Astrocyte (in vitro differentiated cells and primary cell): ENCODE results near the gene SSB. TPM values are rescaled to one million over a fixed set of nuclear protein-coding genes. Genes with fewer than 3 reads are reported as not detected.
"Not testable (repeated sequence)": the region's sequence is repeated elsewhere in the genome, so short reads cannot be mapped to it uniquely, and the experiment has no call there.

ENCODE experiments used
- DNase-seq: peaks from one replicate; pipeline ENCODE4 v3.0.0-alpha.2; 2010; ENCODE audit warnings: low read depth
- FAIRE-seq: peaks from 2 replicates; lab custom pipeline; 2011; peaks lifted over from hg19 to GRCh38; lab: Jason Lieb, UNC
- H2AFZ ChIP-seq: 2 replicates; pipeline ENCODE4 v1.6.0; 2012; ENCODE audit warnings: low read depth, low read length, inconsistent platforms
- H3K27ac ChIP-seq: 2 replicates; pipeline ENCODE4 v1.5.1; 2011; ENCODE audit warnings: low read depth, low read length, inconsistent platforms
- H3K27me3 ChIP-seq: 2 replicates; pipeline ENCODE4 v1.6.0; 2011; ENCODE audit warnings: low read length, inconsistent platforms; ENCODE audit not compliant: insufficient read depth
- H3K36me3 ChIP-seq: 2 replicates; pipeline ENCODE4 v1.5.1; 2011; ENCODE audit warnings: low read length, inconsistent platforms; ENCODE audit not compliant: insufficient read depth
- H3K4me1 ChIP-seq: 2 replicates; pipeline ENCODE4 v1.5.1; 2011; ENCODE audit warnings: low read length, inconsistent platforms; ENCODE audit not compliant: insufficient read depth
- H3K4me2 ChIP-seq: 2 replicates; pipeline ENCODE4 v1.6.0; 2012; ENCODE audit warnings: low read length, inconsistent platforms
- H3K4me3 ChIP-seq: 2 replicates; pipeline ENCODE4 v1.5.1; 2011; ENCODE audit warnings: low read depth, mild to moderate bottlenecking, low read length, inconsistent platforms; ENCODE audit not compliant: insufficient read depth
- H3K79me2 ChIP-seq: 2 replicates; pipeline ENCODE4 v1.6.0; 2012; ENCODE audit warnings: mild to moderate bottlenecking, low read length, inconsistent platforms; ENCODE audit not compliant: insufficient read depth
- H3K9ac ChIP-seq: 2 replicates; pipeline ENCODE4 v1.6.0; 2012; ENCODE audit warnings: mild to moderate bottlenecking, low read length, inconsistent platforms
- H3K9me3 ChIP-seq: 2 replicates; pipeline ENCODE4 v1.5.1; 2012; ENCODE audit warnings: low read depth, mild to moderate bottlenecking, low read length, inconsistent platforms; ENCODE audit not compliant: insufficient read depth
- H4K20me1 ChIP-seq: 2 replicates; pipeline ENCODE4 v1.6.0; 2012; ENCODE audit warnings: low read length, inconsistent platforms; ENCODE audit not compliant: insufficient read depth
- H3K27ac Mint-ChIP-seq: one replicate; pipeline ENCODE4 v1.8.0; 2021; ENCODE audit warnings: mild to moderate bottlenecking, mixed read lengths; ENCODE audit not compliant: unreplicated experiment
- H3K27me3 Mint-ChIP-seq: one replicate; pipeline ENCODE4 v1.8.0; 2021; ENCODE audit warnings: low read depth, mixed read lengths; ENCODE audit not compliant: unreplicated experiment
- H3K36me3 Mint-ChIP-seq: one replicate; pipeline ENCODE4 v1.8.0; 2021; ENCODE audit warnings: low read depth, mixed read lengths; ENCODE audit not compliant: unreplicated experiment
- H3K4me1 Mint-ChIP-seq: one replicate; pipeline ENCODE4 v1.8.0; 2021; ENCODE audit warnings: low read depth, mixed read lengths; ENCODE audit not compliant: unreplicated experiment
- H3K4me3 Mint-ChIP-seq: one replicate; pipeline ENCODE4 v1.8.0; 2021; ENCODE audit warnings: mild to moderate bottlenecking, moderate library complexity, mixed read lengths; ENCODE audit not compliant: unreplicated experiment
- H3K9me3 Mint-ChIP-seq: one replicate; pipeline ENCODE4 v1.8.0; 2021; ENCODE audit warnings: mild to moderate bottlenecking, mixed read lengths; ENCODE audit not compliant: unreplicated experiment
- EZH2 ChIP-seq: IDR thresholded peaks from 2 replicates; pipeline ENCODE4 v1.6.1; 2012; ENCODE audit warnings: mild to moderate bottlenecking, low read length, inconsistent platforms; ENCODE audit not compliant: insufficient read depth
- total RNA-seq: library from RNA; stranded (reverse); gene quantifications from 2 replicates; pipeline ENCODE4 v1.2.1, GENCODE V29; 2021
- TF ChIP-seq, protein P1 (sequence below): IDR thresholded peaks from 2 replicates; pipeline ENCODE4 v1.5.1; 2011; ENCODE audit warnings: low read depth, mild to moderate bottlenecking, inconsistent platforms, low read length, moderate library complexity; ENCODE audit not compliant: insufficient read depth

The SSB gene
- total RNA-seq, 1 donor from 2014 or later: 176 TPM

- Histone ChIP-seq H4K20me1 (peaks cover 45% of the 10 kb centered on the region), H3K79me2 (peaks cover 74% of the 10 kb centered on the region), H3K27ac (no peak overlapping the region), H2AFZ (no peak overlapping the region), H3K9ac (no peak overlapping the region), H3K36me3 (no peaks in the 10 kb centered on the region), H3K4me1 (no peaks in the 10 kb centered on the region), H3K9me3 (no peaks in the 10 kb centered on the region), H3K27me3 (no peaks in the 10 kb centered on the region), H3K4me3 (no peak overlapping the region), H3K4me2 (no peak overlapping the region)
- FAIRE-seq (no peak), DNase-seq (no peak)
- Mint-ChIP-seq H3K36me3 (peaks cover 10% of the 10 kb centered on the region), H3K4me3 (no peak overlapping the region), H3K9me3 (no peaks in the 10 kb centered on the region), H3K27ac (no peak overlapping the region), H3K27me3 (no peaks in the 10 kb centered on the region), H3K4me1 (no peaks in the 10 kb centered on the region)
- TF ChIP-seq EZH2: no peak
- TF ChIP-seq, protein P1, sequence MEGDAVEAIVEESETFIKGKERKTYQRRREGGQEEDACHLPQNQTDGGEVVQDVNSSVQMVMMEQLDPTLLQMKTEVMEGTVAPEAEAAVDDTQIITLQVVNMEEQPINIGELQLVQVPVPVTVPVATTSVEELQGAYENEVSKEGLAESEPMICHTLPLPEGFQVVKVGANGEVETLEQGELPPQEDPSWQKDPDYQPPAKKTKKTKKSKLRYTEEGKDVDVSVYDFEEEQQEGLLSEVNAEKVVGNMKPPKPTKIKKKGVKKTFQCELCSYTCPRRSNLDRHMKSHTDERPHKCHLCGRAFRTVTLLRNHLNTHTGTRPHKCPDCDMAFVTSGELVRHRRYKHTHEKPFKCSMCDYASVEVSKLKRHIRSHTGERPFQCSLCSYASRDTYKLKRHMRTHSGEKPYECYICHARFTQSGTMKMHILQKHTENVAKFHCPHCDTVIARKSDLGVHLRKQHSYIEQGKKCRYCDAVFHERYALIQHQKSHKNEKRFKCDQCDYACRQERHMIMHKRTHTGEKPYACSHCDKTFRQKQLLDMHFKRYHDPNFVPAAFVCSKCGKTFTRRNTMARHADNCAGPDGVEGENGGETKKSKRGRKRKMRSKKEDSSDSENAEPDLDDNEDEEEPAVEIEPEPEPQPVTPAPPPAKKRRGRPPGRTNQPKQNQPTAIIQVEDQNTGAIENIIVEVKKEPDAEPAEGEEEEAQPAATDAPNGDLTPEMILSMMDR: no peak
Measured at GRCh38 chr2:169849710-169850109, 51.0 kb downstream of the SSB start.

DNA sequence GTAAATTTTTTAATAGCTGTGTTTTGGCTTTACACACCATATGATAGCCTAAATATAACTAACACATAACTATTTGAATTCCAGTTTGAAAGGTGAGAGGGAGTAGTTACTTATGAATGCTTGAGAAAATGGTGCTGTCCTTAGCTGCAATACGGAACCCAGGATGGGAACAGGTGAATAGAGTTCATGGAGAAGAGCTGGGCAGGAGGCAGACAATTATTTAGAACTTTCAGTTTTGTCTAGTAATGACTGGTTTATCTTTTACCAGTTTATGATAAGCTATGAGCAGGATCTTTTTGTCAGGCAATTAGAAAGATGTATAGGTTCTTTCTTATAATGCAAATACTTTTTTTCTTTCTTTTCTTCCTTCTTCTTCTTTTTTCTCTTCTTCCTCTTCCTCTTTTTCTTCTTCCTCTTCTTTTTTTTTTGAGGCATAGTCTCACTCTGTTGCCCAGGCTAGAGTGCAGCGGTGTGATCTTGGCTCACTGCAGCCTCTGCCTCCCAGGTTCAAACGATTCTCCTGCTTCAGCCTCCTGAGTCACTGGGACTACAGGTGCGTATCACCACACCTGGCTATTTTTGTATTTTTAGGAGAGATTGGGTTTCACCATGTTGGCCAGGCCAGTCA, 54.5 kb downstream of the SSB start:
- TF ChIP-seq, protein P1: no peak
- TF ChIP-seq EZH2: no peak
- Mint-ChIP-seq H3K27ac (no peak overlapping the region), H3K36me3 (peaks cover 10% of the 10 kb centered on the region), H3K4me1 (no peaks in the 10 kb centered on the region), H3K27me3 (no peaks in the 10 kb centered on the region), H3K9me3 (no peaks in the 10 kb centered on the region), H3K4me3 (no peak overlapping the region)
- Histone ChIP-seq H3K4me3 (no peak overlapping the region), H4K20me1 (peaks cover 20% of the 10 kb centered on the region), H3K4me2 (no peak overlapping the region), H3K9me3 (no peaks in the 10 kb centered on the region), H2AFZ (no peak overlapping the region), H3K4me1 (no peaks in the 10 kb centered on the region), H3K79me2 (peaks cover 60% of the 10 kb centered on the region), H3K27ac (no peak overlapping the region), H3K9ac (no peak overlapping the region), H3K36me3 (no peaks in the 10 kb centered on the region), H3K27me3 (no peaks in the 10 kb centered on the region)
- no peak for FAIRE-seq
- DNase-seq: no peak

GRCh38 chr2:169855281-169856258, 56.9 kb downstream of the SSB start:
- not testable (repeated sequence) for H3K36me3 Mint-ChIP-seq, H3K36me3 ChIP-seq, H3K9me3 Mint-ChIP-seq, H3K27ac ChIP-seq, H3K4me1 ChIP-seq, H3K4me3 ChIP-seq, H3K4me2 ChIP-seq, FAIRE-seq, H3K9ac ChIP-seq, H3K27me3 Mint-ChIP-seq, H3K4me1 Mint-ChIP-seq, H3K4me3 Mint-ChIP-seq, H3K9me3 ChIP-seq, H3K27me3 ChIP-seq, H3K27ac Mint-ChIP-seq, DNase-seq, H2AFZ ChIP-seq
- peaks cover 60% of the 10 kb centered on the region for H3K79me2 ChIP-seq
- H4K20me1 ChIP-seq: peaks cover 32% of the 10 kb centered on the region
